C1 segment of cervical spinal cord (tissue), 14 donors: ENCODE measurements around the gene RPLP1.

Experiments used
- DNase-seq, 14 donors: peaks; one replicate each; lab custom pipeline; 2025; lab: John Stamatoyannopoulos, UW

RPLP1 gene

DNA sequence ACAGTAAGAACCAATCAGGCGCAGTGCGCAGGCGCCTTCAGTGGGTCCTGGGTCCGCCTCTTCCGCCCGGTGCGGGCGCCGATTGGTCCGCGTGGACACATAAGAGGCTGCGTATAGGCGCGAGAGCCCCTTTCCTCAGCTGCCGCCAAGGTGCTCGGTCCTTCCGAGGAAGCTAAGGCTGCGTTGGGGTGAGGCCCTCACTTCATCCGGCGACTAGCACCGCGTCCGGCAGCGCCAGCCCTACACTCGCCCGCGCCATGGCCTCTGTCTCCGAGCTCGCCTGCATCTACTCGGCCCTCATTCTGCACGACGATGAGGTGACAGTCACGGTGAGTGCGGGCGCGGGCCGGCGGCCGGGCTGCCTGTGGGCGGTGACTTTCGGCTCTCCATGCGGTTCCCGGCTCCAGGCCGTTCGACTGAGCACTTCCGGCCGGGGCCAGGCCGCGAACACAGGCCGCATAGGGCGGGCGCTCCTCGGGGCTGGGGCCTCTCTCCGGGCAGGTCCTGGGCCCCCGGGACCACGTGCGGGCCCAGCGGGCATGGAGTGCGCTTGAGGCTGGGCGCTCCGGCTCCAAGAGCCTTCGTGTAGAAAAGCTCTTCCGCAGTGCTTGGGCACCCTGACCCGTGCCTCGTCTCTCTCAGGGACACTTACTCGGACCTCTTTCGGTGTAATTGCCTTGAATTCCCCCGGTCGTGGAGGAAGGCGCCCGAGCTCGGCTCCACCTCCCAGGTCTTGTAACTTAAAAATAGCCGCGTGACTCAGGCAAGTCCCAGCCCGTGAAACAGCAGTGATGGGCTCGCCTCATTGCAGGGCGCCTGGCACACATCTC, at the start of gene RPLP1:
RPLP1 (plus strand) TSS at position 127 of the 830 bp plus-strand sequence; CDS start at position 258, 131 bp downstream.
- peak in 13 of 14 donors; percentile 28 to 95 (median 92) for DNase-seq

DNA sequence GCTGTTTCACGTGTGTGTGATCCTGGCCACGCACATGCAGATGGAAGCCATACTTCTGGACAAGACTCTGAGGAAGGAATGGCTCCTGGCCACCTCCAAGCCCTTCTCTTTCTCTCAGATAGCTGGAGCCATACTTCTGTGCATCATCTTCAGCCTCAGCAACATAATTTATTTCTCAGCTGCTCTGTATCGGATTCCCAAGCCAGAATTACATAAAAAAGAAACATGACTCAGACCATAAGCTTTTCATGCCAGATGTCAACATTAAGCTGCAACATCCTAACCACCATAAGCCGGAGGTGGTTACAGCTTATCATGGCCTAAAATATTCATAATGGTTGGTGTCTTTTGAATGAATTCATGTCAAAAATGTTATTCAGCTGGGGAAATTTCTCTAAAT, 49.0 kb upstream of the RPLP1 start:
- no peak for DNase-seq

DNA sequence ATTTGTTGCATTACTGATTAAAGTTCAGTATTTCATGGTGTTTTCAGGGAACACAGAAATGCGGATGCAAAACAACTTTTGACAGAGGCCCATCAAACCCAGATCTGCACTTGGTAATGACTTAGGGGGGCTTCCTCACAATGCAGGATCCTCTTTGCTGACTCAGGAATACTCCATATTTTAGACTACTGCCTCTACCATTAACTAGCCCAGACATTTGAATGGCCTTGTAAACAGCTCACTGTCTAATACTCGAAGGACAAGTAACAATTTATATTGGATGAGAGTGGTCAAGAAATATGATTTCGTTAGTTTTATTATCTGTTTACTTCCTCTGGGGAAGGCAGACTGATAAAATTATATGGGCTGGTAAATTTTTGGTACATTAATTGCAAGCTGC, 47.5 kb upstream of the RPLP1 start:
- DNase-seq = no peak

DNA sequence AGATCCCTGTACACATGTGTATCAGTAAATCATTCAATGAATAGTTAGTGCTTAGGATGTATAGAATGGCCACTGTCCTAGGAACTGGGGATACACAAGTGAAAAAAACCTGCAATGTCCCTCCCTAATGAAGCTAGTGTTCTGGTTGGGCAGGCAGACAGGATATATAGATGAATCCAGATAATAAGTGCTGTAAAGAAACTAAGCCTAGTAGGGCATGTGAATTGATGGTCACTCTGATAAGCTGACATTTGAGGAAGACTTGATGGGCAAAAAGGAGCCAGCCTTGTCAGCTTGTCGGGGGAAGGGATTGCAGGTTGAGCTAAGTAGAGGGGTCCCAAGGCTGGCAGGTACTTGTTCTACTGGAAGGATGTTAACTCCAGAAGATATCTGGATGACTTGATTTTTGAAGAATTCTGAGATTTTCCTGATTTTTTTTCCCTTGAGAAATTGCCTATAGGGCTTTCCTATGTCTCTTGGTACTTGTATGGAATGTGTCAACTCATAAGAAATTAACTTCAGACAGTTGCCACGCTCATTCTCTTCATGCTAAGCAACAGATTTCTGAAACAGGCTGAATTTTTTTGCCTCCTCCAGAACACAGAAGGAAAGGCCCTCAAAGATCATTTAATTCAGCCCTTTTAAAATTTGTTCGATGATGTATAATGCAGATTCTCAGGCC, 44.8 kb upstream of the RPLP1 start:
- DNase-seq = no peak

DNA sequence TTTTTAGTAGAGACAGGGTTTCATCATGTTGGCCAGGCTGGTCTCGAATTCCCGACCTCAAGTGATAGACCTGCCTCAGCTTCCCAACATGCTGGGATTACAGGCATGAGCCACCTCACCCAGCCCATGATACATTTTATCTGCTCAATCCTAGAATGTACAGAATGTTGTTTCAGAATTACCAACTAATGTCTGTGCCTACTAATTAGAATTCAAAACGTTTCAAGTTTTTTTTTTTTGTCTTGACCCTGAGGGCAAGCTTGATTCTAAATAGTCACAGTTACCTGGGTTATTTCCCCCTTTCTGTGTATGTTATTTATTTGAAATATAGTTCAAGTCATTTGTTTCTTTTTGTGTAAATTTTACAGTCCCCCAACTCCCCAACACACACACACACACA, 43.8 kb upstream of the RPLP1 start:
- DNase-seq = no peak

DNA sequence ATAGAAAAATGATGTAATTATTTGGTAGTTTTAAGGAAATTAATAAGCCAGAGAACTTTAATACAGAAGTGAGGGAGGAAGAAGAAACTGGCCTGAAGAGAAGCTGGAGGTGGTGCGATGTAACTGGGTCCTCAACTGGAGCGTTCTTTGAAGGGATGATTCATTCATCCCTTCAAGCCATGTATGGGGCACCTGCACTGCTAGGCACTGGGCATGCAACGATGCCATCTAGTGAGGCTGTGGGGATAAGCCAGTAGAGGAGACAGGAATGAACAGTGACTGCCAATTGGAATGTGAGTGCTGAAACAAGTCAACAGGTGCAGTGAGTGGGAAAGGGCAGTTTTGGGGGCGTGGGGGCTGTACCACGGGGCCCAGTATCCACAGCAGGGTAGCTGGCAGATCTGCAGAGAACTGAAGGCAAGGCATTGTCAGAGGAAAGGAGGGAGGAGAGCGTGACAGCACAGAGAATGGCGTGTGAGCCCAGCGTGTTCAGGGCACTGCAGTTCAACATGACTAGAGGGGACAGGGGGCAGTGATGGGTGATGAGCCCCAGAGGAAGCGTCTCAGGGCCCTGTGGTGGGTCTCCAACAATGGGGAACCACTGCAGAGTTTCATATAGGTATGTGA, 42.3 kb upstream of the RPLP1 start:
- peak in 1 of 14 donors; percentile 23 for DNase-seq

DNA sequence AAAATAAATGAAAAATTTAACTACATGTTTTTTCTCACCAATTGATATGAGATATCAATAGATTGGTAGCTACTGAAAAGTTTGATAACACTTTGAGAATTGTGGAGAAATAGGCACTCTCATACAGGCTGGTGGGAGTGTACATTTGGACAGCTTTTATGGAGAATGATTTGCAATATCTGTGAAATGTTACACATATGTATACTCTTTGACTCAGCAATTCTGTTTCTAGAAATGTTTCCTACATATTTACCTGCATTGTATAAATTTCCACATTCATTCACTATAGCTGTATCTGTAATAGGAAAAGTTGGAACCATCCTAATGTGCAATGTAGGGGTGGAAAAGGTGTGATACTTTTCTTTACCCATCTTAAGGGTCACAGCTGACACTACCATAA, 40.3 kb upstream of the RPLP1 start:
- no peak for DNase-seq

DNA sequence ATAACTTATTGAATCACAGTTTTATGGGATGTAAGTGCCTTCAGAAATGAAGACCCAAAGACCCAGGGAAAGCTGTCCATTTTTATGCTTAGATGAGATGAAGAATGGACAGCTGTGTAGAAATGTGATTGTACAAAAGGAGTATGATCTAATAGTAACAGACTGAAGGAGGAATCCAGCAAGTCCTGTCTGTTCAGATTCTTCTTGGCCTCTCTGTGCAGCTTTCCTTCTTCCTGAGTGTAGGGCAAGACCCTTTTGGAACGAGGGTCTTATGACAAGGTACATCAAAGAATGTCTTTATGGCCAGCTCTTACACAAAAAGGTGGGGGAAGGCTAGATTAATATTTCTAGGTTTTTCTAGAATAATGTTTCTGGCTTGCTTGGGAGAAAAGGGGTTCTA, 39.9 kb upstream of the RPLP1 start:
- no peak for DNase-seq

DNA sequence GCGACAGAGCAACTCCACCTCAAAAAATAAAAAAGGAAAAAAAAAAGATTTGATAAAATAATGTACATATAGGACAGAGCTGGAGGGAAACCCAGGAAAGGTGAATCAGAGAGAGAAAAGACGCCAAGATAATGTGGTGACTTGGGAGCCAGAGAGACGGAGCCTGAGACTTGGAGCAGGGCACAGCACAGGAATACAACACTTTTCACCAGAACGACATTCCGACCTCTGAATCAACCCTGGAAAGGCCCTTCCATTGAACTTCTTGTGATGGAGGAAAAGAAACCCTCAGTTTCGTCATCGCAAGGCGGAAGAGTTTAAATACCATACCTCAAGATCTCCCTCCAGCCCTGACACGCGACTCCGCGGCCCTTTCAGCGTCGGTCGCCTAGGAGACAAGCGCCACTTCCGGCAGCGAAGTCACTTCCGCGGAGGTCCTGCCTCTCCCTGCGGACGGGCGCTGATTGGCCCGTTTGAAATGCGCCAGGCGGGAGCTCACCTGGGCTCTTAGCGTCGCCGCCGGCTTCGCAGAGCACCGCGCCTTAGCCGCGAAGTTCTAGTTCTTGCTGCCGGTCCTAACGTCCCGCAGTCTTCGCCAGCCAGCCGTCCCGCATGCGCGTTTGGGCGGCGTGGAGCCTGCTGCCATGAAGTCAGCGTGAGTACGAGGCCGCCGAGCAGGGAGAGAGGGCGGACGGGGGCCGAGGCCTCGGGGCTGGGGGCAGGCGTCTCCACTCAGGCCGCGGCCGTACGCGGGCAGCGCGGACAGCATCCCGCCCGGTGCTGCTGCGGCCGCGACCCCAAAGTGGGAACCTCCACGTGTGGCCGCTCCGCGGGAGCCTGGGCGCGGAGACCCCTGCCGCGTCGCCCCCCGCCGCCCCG, 38.6 kb upstream of the RPLP1 start, which contains the start of gene KIF23:
KIF23 (plus strand) TSS at position 528 of the 879 bp plus-strand sequence; CDS start at position 645, 117 bp downstream.
- peak in 13 of 14 donors; percentile 16 to 80 (median 60) for DNase-seq

DNA sequence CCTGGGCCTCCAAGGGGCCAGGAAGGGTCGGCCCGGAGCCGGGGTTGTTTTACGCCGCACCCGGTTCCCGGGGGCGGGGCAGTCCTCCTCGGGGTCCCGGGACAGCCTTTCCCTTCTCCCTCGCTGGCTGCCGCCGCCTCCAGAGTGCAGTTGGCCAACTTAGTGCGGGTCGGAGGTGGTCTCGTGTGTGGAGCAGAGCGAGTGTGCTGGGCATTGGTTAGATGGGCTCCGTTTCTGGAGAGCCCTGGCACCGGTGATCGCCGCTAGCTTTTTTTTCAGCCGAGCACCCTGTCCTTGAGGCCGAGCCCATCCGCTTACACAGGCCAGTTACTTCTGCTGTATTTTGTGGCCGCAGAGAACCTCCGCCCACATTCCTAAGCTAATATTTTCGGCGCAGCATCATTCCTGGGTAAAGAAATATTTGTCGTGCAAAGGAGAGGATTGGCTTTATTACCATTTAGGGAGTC, 37.9 kb upstream of the RPLP1 start:
- DNase-seq = no peak

DNA sequence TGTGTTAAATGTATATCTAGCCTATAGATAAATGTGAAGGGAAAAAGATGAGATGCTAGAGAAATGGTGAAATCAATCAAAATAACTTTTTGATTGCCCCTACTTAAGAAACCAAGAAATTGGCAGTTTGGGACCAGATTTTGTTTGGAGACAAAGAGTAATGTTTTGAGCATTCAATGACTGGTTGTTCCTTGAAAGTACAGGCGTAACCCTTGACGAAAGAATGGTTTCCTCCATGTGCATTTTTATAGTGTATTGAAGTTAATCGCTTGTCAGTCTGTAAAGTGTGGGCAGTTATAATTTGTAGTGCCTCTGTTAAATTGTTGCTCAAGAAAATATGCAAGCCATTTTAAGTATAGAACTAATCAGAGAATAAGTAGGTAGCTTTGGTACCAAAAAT, 37.2 kb upstream of the RPLP1 start:
- no peak for DNase-seq

DNA sequence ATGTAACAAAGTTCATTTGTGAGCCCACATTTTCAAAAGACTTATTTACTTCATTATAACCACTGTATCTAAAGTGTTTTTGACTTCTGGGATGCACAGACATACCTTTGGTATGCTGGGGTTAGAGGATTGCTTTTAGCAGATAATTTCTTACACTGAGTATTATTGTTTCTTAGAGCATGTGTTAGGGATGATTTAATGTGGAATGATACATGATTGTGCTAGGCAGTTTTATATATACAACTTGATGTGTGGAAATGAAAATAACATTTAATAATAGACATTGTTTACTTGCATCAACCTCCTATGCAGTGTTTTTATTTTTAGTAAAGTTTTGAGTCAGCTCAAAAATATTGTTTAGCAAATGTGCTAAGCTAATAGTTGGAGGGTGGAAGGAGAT, 35.0 kb upstream of the RPLP1 start:
- DNase-seq = no peak

DNA sequence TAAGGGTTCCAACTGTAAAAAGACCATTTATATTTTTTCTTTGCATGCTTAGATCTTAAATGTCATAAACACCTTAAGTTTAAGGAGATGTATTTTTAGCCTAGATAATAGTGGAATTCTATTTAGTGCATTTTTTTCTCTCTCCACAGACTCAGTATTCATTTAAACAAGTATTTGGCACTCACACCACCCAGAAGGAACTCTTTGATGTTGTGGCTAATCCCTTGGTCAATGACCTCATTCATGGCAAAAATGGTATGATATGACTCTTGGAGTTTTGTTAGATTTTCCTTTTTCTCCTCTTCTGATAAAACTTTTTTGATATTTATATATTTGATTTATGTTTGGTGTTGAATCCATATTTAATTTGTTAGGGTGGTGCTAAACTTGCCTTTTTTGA, 31.1 kb upstream of the RPLP1 start:
- DNase-seq = no peak

DNA sequence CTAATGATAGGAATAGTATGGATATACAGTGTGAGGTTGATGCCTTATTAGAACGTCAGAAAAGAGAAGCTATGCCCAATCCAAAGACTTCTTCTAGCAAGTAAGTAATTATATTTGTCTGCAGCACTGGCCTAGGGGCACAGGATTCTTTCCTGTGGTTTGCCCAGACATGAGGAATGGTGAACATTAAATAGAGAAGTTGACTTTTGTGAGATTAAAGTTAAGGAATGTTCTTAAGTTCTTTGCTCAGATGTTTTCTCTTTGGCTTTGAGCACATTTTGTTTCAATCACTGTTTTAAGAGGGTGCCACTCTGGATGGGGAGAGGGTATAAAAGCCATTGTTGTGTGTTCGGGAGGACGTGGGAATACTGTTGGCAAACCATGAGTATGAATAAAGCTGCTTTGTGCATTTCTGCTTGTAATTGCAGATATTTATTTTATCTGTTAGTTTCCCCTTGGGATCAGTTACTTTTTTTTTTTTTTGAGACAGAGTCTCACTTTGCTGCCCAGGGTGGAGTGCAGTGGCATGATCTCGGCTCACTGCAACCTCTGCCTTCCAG, 30.2 kb upstream of the RPLP1 start:
- DNase-seq = no peak

DNA sequence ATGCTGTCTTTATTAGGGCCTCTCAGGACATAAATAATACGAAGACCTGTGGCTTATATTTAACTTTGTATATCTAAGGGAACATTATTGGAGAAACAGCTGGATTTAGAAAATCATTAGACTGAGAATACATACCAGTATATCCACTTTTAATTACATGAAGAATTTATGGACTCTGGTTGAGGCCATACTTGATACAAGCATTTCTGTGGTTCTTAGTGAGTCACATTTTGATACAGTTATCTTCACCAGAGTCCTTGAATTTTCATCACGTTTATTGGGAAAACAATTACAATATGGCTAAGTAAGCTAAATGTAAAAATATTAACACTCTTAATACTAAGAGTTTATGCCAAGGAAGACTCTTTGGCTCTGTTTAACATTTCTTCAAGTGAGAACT, 28.6 kb upstream of the RPLP1 start:
- no peak for DNase-seq

DNA sequence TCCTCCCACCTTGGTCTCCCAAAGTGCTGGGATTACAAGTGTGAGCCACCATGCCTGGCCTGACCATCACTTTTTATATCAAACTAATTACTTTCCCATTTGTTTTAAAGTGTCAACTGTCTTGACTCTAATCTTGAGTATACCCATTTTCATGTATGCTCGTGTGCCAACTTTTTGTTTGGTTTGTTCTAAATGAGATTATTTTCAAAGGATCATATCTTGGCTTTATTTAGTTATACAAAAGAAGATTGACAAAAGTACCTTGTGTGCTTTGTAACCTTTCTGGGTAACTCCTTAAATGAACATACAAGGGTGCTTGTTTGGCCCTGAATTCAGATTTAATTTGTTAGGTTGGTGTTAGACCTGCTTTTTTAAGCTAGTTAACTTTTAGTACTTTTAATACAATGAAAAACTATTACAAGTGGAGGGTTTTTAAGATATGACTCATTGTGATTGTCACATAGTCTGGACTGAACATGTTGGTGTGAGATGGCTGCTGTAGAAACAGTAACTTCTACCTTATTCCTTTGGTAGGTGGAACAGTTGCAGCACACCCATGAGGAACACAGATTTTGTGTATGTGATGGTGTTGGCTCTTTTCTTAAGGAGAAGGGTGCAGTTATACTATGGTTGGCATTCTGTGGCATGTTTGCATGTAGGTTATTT, 27.7 kb upstream of the RPLP1 start:
- DNase-seq = no peak

DNA sequence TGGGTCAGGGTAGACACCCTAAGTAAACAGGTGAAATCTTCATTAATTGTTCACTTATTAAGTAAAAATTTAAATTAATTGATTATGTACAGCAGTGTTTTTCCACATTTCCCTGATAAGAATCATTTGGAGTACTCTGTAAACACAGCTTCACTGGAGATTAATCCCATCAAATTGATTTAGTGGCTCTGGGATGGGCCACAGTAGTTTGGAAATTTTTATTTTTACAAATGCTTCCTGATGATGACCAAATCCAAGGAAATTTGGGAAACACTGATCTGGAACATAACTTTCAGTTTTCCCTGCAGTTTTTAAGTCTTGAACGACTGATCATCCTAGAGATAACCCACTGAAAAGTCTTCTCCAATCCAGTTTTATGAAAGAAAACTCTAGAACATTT, 18.8 kb upstream of the RPLP1 start:
- no peak for DNase-seq

DNA sequence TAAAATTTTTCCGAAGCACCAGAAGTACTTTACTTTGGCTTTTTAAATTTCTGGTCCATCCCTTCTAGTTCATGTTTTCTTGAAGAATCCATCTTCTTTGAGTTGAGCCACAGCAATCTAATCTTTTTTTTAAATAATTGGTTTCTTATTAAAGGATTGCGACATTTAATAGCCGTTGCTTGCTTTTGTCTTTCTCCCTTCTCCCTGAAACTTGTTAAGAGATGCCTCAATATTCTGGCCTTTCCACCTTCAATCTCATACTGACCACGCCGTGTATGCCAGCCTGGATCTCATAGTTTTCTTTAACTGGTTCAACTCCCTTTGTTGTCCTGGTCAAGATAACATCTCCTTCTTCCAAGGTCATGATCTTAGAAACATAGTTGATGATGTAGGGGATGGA, 18.4 kb upstream of the RPLP1 start:
- no peak for DNase-seq

DNA sequence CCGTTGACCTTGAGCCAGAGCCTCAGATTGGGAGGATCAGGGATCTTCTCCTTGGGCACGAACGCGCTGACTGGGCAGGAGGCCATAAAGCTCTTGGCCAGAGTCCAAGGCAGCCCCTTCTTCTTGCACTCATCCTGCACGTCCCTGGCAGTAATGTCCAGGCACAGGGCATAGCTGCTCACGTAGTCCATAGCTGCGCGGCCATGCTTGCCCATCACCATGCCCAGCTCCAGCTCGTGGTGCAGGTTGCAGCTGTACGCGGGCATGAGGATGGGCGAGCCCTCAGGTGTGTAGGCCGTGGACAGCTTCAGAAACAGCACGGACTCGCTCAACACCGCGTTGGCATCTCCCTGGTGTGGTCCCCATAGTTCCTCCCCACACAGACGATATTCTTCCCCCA, 17.9 kb upstream of the RPLP1 start:
- no peak for DNase-seq

DNA sequence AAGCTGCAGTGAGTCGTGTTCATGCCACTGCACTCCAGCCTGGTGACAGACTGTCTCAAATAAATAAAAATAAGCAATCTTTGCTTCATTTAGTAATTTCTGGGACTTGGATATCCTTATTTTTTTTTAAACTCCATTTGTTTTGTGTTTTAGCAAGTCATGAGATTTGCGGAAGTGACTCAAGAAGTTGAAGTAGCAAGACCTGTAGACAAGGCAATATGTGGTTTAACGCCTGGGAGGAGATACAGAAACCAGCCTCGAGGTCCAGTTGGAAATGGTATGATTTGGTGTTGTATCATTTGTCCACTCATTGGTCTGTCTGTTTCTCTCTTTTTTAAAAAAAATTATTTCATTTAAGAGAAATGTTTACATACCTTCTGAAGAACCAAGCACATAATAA, 16.6 kb upstream of the RPLP1 start:
- no peak for DNase-seq

DNA sequence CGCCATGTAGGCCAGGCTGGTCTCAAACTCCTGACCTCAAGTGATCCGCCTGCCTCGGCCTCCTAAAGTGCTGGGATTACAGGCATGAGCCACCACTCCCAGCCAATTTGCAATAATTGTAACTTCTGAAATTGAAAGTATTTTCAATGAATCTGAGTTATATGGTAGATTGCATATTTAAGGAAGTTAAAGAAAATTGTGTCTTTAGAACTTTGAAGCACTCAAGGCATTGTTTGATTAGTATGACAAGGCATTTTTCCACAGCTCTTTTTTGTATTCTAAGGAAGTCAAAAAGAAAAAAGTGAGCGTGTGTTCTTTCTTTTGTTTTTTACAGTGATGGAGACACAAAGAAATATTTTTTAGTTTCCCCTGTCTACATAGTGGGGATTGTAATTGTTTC, 15.7 kb upstream of the RPLP1 start:
- DNase-seq = no peak
